GM12878 (cell line): ENCODE measurements around the gene UST. TPM values are rescaled to one million over a fixed set of nuclear protein-coding genes. Genes with fewer than 3 reads are reported as not detected.

Experiments
- CHD2 ChIP-seq: IDR thresholded peaks from 2 replicates; pipeline ENCODE4 v1.6.1; 2011; ENCODE audit warnings: low read depth, low read length, improper control_type of control experiment, borderline replicate concordance
- EED ChIP-seq: sonication (generic); IDR thresholded peaks from 2 replicates; pipeline ENCODE4 v1.6.1; 2016; ENCODE audit warnings: antibody characterized with exemption, low read depth
- ETV6 ChIP-seq, 2 experiments: fragments of 450-650 bp in 1 of 2; IDR thresholded peaks in 1 of 2; conservative IDR thresholded peaks in 1 of 2; 2 replicates each; pipeline ENCODE4 v1.6.1; 2014; ENCODE audit warnings: antibody characterized with exemption in 1 of 2, borderline replicate concordance in 1 of 2, low read depth in 1 of 2, mild to moderate bottlenecking in 1 of 2, moderate library complexity in 1 of 2
- EZH2 ChIP-seq: IDR thresholded peaks from 2 replicates; pipeline ENCODE4 v1.6.1; 2012; ENCODE audit warnings: low read depth, mild to moderate bottlenecking, control low read depth, inconsistent platforms, low read length, borderline replicate concordance; ENCODE audit not compliant: control insufficient read depth
- HCFC1 ChIP-seq: fragments of 150-350 bp; IDR thresholded peaks from 2 replicates; pipeline ENCODE4 v1.6.1; 2014; ENCODE audit warnings: low read length
- MEF2A ChIP-seq: IDR thresholded peaks from 2 replicates; pipeline ENCODE4 v1.6.1; 2011; ENCODE audit warnings: low read depth, mild to moderate bottlenecking, low read length, moderate library complexity; ENCODE audit not compliant: insufficient read depth
- NFYA ChIP-seq: IDR thresholded peaks from 2 replicates; pipeline ENCODE4 v1.6.1; 2011; ENCODE audit warnings: low read depth, mild to moderate bottlenecking, low read length, improper control_type of control experiment, borderline replicate concordance
- PKNOX1 ChIP-seq: fragments of 450-650 bp; IDR thresholded peaks from 2 replicates; pipeline ENCODE4 v1.6.1; 2016; ENCODE audit warnings: mild to moderate bottlenecking
- RAD21 ChIP-seq: IDR thresholded peaks from 2 replicates; pipeline ENCODE4 v1.6.1; 2011; ENCODE audit warnings: mild to moderate bottlenecking, low read depth, low read length, moderate library complexity; ENCODE audit not compliant: insufficient read depth
- RFX5 ChIP-seq: IDR thresholded peaks from 2 replicates; pipeline ENCODE4 v1.6.1; 2011; ENCODE audit warnings: low read depth, low read length, improper control_type of control experiment
- SREBF1 ChIP-seq: IDR thresholded peaks from 2 replicates; pipeline ENCODE4 v1.6.1; 2012; ENCODE audit warnings: mild to moderate bottlenecking, low read length
- SREBF2 ChIP-seq: IDR thresholded peaks from 2 replicates; pipeline ENCODE4 v1.6.1; 2012; ENCODE audit warnings: mild to moderate bottlenecking, low read length
- SRF ChIP-seq, 2 experiments: IDR thresholded peaks; 2 replicates each; pipeline ENCODE4 v1.6.1; 2011; ENCODE audit warnings: low read depth in 2 of 2, low read length in 2 of 2, mild to moderate bottlenecking in 1 of 2, moderate library complexity in 1 of 2
- STAT1 ChIP-seq: fragments of 450-650 bp; conservative IDR thresholded peaks from 2 replicates; pipeline ENCODE4 v1.6.1; 2014; ENCODE audit warnings: antibody characterized with exemption, mild to moderate bottlenecking
- STAT3 ChIP-seq: IDR thresholded peaks from 2 replicates; pipeline ENCODE4 v1.6.1; 2011; ENCODE audit warnings: low read depth, low read length, improper control_type of control experiment
- YBX1 ChIP-seq: fragments of 450-650 bp; IDR thresholded peaks from 2 replicates; pipeline ENCODE4 v1.6.1; 2016; ENCODE audit warnings: antibody characterized with exemption
- ZNF217 ChIP-seq: fragments of 450-650 bp; IDR thresholded peaks from 2 replicates; pipeline ENCODE4 v1.6.1; 2017; ENCODE audit warnings: antibody characterized with exemption, mild to moderate bottlenecking
- ZNF24 ChIP-seq: fragments of 450-650 bp; IDR thresholded peaks from 2 replicates; pipeline ENCODE4 v1.6.1; 2017; ENCODE audit warnings: antibody characterized with exemption, mild to moderate bottlenecking
- polyA plus RNA-seq, 11 experiments: library from polyadenylated mRNA; depleted of rRNA in 4 of 11; unstranded in 6 of 11; stranded (reverse) in 5 of 11; fragments of >200 nt; fragmentation: Nextera tagmentation in 4 of 11; fragmentation: Illumina TruSeq in 1 of 11; extraction: Ambion mirVana in 4 of 11; extraction: Trizol in 1 of 11; gene quantifications; 1 replicate in 1 of 11; 2 replicates in 10 of 11; pipeline versions ENCODE4 v1.2.1 to v1.2.3, GENCODE V29; 2011 to 2016; ENCODE audit warnings: inconsistent platforms in 2 of 11, missing spikeins in 2 of 11, low read depth in 1 of 11
- total RNA-seq, 4 experiments: library from RNA; depleted of rRNA in 3 of 4; stranded (reverse); fragments of >200 nt in 3 of 4; fragmentation: Illumina TruSeq in 1 of 4; extraction: Trizol in 1 of 4; gene quantifications; 2 replicates each; pipeline versions ENCODE4 v1.2.1 to v1.2.3, GENCODE V29; 2013 to 2021
- TF ChIP-seq, protein P1 (sequence below): fragments of 450-650 bp; IDR thresholded peaks from 2 replicates; pipeline ENCODE4 v1.6.1; 2017; ENCODE audit warnings: antibody characterized with exemption, mild to moderate bottlenecking, moderate library complexity
- TF ChIP-seq, protein P2 (sequence below): fragments of 450-650 bp; IDR thresholded peaks from 2 replicates; pipeline ENCODE4 v1.6.1; 2016; ENCODE audit warnings: mild to moderate bottlenecking, moderate library complexity, borderline replicate concordance
- TF ChIP-seq, protein P3 (sequence below): fragments of 450-650 bp; IDR thresholded peaks from 2 replicates; pipeline ENCODE4 v1.6.1; 2014; ENCODE audit warnings: mild to moderate bottlenecking

The UST gene
- total and polyA plus RNA-seq, 10 of the 15 experiments (the other 5 are each of a cell fraction or from before 2014, with no cell fraction given): 0.74 to 43.3 (median 2.2) TPM

- TF ChIP-seq, protein P1, sequence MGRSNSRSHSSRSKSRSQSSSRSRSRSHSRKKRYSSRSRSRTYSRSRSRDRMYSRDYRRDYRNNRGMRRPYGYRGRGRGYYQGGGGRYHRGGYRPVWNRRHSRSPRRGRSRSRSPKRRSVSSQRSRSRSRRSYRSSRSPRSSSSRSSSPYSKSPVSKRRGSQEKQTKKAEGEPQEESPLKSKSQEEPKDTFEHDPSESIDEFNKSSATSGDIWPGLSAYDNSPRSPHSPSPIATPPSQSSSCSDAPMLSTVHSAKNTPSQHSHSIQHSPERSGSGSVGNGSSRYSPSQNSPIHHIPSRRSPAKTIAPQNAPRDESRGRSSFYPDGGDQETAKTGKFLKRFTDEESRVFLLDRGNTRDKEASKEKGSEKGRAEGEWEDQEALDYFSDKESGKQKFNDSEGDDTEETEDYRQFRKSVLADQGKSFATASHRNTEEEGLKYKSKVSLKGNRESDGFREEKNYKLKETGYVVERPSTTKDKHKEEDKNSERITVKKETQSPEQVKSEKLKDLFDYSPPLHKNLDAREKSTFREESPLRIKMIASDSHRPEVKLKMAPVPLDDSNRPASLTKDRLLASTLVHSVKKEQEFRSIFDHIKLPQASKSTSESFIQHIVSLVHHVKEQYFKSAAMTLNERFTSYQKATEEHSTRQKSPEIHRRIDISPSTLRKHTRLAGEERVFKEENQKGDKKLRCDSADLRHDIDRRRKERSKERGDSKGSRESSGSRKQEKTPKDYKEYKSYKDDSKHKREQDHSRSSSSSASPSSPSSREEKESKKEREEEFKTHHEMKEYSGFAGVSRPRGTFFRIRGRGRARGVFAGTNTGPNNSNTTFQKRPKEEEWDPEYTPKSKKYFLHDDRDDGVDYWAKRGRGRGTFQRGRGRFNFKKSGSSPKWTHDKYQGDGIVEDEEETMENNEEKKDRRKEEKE: no peak
- peak; percentile 100 for TF ChIP-seq EED
- TF ChIP-seq YBX1: no peak
- no peak for TF ChIP-seq STAT1
- TF ChIP-seq, protein P2, sequence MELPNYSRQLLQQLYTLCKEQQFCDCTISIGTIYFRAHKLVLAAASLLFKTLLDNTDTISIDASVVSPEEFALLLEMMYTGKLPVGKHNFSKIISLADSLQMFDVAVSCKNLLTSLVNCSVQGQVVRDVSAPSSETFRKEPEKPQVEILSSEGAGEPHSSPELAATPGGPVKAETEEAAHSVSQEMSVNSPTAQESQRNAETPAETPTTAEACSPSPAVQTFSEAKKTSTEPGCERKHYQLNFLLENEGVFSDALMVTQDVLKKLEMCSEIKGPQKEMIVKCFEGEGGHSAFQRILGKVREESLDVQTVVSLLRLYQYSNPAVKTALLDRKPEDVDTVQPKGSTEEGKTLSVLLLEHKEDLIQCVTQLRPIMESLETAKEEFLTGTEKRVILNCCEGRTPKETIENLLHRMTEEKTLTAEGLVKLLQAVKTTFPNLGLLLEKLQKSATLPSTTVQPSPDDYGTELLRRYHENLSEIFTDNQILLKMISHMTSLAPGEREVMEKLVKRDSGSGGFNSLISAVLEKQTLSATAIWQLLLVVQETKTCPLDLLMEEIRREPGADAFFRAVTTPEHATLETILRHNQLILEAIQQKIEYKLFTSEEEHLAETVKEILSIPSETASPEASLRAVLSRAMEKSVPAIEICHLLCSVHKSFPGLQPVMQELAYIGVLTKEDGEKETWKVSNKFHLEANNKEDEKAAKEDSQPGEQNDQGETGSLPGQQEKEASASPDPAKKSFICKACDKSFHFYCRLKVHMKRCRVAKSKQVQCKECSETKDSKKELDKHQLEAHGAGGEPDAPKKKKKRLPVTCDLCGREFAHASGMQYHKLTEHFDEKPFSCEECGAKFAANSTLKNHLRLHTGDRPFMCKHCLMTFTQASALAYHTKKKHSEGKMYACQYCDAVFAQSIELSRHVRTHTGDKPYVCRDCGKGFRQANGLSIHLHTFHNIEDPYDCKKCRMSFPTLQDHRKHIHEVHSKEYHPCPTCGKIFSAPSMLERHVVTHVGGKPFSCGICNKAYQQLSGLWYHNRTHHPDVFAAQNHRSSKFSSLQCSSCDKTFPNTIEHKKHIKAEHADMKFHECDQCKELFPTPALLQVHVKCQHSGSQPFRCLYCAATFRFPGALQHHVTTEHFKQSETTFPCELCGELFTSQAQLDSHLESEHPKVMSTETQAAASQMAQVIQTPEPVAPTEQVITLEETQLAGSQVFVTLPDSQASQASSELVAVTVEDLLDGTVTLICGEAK: 0 out of 2 replicates have a peak, but pooled peaks have one; percentile 25
- no peak for TF ChIP-seq NFYA
- no peak for TF ChIP-seq SREBF2
- TF ChIP-seq HCFC1: no peak
- TF ChIP-seq EZH2: no peak
- peak; percentile 58 for TF ChIP-seq PKNOX1
- peak; percentile 92 for TF ChIP-seq CHD2
- peak; percentile 97; the same call in 1 of the 2 replicates for TF ChIP-seq STAT3
- TF ChIP-seq ZNF217: peak; percentile 98
- peak; percentile 33 for TF ChIP-seq RAD21
- TF ChIP-seq, protein P3, sequence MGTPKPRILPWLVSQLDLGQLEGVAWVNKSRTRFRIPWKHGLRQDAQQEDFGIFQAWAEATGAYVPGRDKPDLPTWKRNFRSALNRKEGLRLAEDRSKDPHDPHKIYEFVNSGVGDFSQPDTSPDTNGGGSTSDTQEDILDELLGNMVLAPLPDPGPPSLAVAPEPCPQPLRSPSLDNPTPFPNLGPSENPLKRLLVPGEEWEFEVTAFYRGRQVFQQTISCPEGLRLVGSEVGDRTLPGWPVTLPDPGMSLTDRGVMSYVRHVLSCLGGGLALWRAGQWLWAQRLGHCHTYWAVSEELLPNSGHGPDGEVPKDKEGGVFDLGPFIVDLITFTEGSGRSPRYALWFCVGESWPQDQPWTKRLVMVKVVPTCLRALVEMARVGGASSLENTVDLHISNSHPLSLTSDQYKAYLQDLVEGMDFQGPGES: no peak
- TF ChIP-seq ETV6 (conservative IDR thresholded peaks at IDR 0.05 in 1 of 2, IDR thresholded peaks at IDR 0.05 in 1 of 2; ENCODE audit: borderline replicate concordance in 1 of 2, low read depth in 1 of 2): peak in 1 of 2 experiments; percentile 98; a peak in 2 of 4 replicates
- peak; percentile 81; the same call in 1 of the 2 replicates for TF ChIP-seq ZNF24
- peak in 1 of 2 experiments; percentile 82; a peak in 2 of 4 replicates for TF ChIP-seq SRF (IDR thresholded peaks at IDR 0.05; ENCODE audit: low read depth in 2 of 2, low read length in 2 of 2)
- peak; percentile 88 for TF ChIP-seq MEF2A
- TF ChIP-seq SREBF1: peak; percentile 80; the same call in 1 of the 2 replicates
- TF ChIP-seq RFX5: peak; percentile 16; the same call in 1 of the 2 replicates
Measured at GRCh38 chr6:148758492-148758891, 11.7 kb downstream of the UST start (continued).
